GM12801 (cell line): Measurements from ENCODE around the gene LRP4.

ENCODE experiments used
- TF ChIP-seq, protein P1 (sequence below): IDR thresholded peaks from one replicate; pipeline ENCODE4 v1.5.1; 2011; ENCODE audit warnings: control low read depth; ENCODE audit not compliant: insufficient read length; ENCODE audit errors: extremely low read depth

Gene LRP4

GRCh38 chr11:46936138-46937110 is 18.1 kb upstream of the LRP4 start, which contains the start of gene CSTPP1:
Gene CSTPP1 (plus strand): TSS chr11:46936761. CDS start chr11:46936806, 45 bp downstream.
- TF ChIP-seq, protein P1, sequence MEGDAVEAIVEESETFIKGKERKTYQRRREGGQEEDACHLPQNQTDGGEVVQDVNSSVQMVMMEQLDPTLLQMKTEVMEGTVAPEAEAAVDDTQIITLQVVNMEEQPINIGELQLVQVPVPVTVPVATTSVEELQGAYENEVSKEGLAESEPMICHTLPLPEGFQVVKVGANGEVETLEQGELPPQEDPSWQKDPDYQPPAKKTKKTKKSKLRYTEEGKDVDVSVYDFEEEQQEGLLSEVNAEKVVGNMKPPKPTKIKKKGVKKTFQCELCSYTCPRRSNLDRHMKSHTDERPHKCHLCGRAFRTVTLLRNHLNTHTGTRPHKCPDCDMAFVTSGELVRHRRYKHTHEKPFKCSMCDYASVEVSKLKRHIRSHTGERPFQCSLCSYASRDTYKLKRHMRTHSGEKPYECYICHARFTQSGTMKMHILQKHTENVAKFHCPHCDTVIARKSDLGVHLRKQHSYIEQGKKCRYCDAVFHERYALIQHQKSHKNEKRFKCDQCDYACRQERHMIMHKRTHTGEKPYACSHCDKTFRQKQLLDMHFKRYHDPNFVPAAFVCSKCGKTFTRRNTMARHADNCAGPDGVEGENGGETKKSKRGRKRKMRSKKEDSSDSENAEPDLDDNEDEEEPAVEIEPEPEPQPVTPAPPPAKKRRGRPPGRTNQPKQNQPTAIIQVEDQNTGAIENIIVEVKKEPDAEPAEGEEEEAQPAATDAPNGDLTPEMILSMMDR = no peak

- TF ChIP-seq, protein P1 = no peak
Measured at GRCh38 chr11:46930089-46930488, 11.7 kb upstream of the LRP4 start.

DNA sequence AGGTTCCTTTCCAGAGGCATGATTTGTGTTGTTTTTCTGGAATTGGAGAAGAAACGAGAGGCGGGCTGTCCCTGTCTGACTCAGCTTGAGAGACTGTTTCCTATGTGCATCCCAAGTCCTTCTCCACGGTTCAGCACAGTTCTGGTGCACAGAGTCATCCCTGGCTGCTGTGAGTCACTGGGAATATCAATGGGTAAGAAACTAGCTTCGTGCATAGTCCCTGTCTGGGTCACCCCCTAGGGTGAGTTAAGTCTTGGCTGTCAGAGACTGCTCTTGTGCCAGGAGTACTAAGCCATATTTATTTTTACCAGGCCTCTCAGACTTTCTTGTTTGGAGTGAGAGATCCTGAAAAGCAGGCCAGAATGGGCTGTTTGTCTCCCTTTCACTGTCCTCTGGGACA is 2.4 kb upstream of the LRP4 start:
- TF ChIP-seq, protein P1 = no peak

DNA sequence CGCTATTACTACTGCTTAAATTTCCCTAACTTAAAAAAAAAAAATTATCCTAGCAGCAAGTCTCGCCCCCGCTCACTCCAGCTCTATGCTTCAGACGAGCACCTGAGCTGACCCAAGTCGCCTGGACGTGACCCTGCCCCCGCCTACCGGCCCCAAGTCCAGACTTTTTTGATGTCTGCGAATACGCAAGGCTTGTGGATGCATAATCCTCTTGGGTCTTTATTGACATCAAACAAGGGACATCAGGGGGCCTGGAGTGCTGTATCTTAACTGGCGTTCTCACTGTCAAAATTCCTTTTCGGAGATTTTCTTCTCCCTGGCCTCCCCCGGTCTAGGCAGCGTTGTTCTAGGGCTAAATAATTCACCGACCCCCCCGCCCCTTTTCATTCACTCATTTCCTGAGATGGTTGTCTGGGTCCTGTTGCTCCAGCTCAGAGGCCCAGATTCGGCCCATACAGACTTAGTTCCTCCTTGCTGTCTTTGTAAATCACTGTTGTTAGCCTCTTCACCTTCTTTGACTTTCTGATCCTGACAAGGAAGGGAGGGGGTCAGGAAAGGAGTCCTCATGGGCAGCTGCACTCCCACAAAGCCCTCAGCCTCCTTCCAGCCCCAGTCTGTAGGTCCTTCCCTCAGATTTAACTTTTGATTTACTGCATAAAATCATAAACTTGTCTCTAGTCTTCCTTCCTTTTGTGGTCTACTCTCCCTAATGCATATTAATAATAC is 601 bp upstream of the LRP4 start:
- TF ChIP-seq, protein P1 = no peak

DNA sequence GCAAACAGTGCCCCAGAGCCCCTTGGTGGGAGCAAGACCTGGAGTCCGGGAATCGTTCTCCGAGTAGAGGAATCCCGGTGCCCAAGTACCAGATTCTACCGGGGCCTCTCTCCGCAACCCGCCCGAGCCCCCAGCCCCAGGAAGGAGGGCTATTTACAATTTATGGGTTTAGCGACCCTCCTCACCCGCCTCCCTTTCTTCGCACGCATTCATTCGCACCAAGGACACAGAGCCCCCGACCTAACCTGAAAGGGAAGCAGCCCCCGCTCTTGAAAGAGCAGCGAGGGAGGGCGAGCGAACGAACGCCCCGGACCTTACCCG is 628 bp downstream of the LRP4 start:
- TF ChIP-seq, protein P1 = no peak

- TF ChIP-seq, protein P1 = no peak
Measured at GRCh38 chr11:46917109-46917761, 1.1 kb downstream of the LRP4 start.

DNA sequence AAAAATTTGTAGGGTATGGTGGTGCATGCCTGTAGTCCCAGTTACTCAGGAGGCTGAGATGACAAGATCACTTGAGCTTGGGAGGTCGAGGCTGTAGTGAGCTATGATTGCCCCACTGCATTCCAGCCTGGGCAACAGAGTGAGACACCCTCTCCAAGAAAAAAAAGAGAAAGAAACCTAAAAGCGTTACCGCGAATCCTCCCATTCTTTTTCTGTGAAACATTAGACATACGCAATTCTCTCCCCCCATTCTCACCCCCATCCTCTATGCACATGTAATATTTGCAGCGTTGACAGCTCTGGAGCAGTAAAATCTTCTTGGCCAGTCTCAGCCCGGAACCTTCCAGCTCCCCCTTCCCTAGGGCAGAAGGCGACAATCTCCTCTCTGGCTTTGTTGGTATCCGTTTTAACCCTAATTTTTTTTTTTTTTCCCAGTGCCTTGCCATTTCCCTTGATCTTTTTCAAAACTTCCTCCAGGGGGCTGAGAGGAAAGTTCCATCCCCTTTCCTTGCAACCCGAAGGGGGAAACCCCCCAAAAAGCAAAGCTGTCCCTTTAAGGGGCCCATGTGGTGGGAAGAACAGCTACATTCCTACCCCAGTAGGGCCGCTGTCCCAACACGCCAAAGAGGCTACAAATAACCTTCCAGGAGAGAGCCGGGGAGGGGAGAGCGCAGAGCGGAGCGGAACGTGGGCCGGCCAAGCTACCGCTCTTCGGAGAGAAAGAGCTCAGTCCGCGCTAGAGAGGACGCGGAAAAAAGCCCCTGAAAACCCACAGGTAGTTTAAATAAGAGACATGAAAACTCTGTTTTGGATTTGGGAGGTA is 1.9 kb downstream of the LRP4 start:
- TF ChIP-seq, protein P1 = no peak
